GM19043 (cell line): ENCODE data around the gene CDK5.

Experiments used
- ATAC-seq: cut with Tn5 transposase; IDR thresholded peaks from one replicate; pipeline ENCODE4 v1.9.1; 2021; ENCODE audit warnings: low read depth; ENCODE audit not compliant: unreplicated experiment

CDK5 gene

GRCh38 chr7:151057506-151057988, at the start of gene CDK5:
TSS of gene CDK5 (minus strand) at chr7:151057897. CDS start at chr7:151057848, 49 bp downstream.
- peak; percentile 7 for ATAC-seq

- no peak for ATAC-seq
Measured at GRCh38 chr7:151104411-151105235, 46.9 kb upstream of the CDK5 start.

DNA sequence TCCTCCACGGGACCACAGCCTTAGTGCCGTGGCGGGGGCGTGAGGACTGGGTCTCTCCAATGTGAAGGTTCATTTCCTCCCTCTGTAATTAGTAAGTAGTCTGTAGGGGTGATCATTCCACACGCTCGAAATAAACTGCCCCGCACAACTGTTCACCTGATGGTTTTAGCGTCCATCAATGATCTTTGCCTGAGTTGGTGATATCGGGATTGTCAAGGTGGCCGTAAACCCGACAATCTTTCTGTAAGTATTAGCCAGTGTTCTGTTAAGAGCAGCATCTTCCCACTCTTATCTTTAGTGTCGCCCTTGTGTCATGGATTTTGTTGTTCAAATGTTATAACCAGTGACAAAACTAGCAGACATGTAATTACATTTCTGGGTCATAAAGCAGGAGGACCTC, 46.3 kb upstream of the CDK5 start:
- ATAC-seq = no peak

GRCh38 chr7:151102991-151103390, 45.3 kb upstream of the CDK5 start:
- no peak for ATAC-seq

GRCh38 chr7:151101621-151102396, 44.1 kb upstream of the CDK5 start:
- ATAC-seq = no peak

DNA sequence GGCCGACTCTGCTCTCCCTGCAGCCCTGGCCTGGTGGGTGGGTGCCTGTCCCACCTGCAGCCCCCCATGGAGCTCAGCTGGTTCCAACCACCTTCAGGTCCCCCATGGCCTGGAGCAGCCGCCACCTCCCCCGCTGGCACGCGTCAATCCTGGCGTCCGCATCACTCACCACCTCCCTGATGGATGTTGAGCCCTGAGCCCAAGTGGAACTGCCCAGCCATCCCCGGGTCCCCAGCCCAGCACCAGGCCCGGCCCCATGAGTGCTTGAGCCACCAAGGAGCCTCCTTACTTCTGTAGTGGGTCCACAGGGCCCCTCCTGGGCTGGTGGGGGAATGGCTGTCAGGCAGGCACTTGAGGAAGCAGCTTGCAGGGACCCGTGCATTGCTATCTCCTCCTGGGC, 43.2 kb upstream of the CDK5 start:
- no peak for ATAC-seq

DNA sequence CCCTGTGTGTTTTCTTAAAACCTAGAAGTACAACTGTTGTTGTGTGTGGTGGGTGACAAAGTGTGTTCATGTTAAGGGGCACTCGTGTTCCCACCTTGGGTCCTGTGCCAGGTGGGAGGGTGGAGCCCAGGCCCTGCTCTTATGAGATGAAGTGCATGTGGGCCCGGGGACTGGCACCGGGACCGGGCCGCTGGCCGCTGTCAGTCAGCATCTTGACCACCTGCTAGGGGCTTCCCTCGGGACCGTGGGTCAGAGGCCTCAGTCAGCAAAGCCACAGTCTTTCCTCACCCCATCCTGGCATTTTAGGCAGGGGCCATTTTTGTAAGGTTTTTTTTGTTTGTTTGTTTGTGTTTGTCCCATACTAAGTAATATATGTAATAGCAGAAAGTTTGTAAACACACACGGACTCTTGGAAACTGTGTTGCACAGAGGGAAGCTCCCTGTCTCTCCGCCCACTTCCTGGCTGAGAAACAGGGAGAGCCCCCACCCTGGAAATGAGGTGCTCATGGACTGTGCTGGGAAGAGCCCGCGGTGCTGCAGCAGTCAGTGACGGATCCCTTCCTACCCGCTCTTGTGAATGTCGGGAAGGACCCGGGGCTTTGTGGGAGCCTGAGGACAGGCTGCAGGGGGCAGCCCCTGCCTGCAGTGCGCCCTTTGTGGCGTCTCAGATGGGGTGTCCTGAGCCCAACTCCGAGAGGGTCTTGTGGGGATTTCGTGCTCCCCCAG, 42.0 kb upstream of the CDK5 start:
- no peak for ATAC-seq

- ATAC-seq = no peak
Measured at GRCh38 chr7:151095828-151096475, 38.3 kb upstream of the CDK5 start.

DNA sequence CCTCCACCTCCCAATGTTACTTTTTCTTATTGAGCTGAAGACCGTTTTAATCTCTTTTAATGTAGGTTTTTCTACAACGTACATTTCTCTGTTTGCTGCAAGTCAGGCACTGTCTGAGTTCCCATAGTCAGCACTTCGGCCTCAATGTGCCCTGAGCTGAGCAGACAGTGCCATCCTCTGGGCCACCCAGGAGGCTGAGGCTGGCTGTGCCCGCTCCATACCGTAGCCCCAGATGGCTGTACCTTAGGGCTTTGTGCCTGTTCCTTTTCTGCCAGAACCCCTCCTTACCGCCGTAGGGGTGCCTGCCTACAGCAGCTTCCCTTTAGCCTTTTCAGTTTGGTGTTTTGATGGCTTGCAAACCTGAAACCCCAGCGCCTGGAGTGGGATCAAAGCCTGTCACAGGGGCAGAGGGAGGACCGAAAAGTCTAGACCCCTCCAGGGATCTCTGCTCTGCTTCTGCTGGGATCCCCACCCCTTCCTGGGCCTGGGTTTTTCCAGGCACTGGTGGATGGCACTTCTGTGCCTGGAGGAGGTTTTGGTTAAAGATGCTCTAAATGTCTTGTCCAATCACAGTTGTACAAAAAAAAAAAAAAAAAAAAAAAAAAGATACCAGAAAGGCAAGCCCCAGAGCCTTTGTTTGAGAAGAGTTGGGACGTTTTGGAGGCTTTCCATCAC, 37.6 kb upstream of the CDK5 start:
- ATAC-seq = no peak

GRCh38 chr7:151094675-151095074, 37.0 kb upstream of the CDK5 start:
- ATAC-seq = no peak

GRCh38 chr7:151093748-151094147, 36.1 kb upstream of the CDK5 start:
- ATAC-seq = no peak

DNA sequence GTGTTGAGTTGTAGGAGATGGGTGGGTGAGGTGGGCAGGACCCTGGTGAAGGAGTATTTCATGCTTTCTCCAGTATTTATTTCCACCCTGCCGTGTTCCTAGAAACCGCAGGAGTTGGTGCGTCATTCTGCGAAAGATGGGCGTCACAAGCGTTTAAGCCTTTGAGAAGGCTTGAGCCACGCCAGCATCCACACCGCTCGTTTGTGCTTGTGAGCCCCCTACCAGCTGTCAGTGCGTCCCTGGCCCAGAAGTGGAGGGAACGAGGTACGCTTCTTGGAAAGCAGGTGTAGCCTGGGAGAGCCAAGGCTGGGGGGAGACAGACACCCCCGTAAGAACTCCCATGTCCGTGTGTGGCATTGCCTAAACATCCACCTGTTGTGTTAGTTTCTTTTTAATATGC, 34.3 kb upstream of the CDK5 start:
- ATAC-seq = no peak

- no peak for ATAC-seq
Measured at GRCh38 chr7:151091431-151091830, 33.7 kb upstream of the CDK5 start.

DNA sequence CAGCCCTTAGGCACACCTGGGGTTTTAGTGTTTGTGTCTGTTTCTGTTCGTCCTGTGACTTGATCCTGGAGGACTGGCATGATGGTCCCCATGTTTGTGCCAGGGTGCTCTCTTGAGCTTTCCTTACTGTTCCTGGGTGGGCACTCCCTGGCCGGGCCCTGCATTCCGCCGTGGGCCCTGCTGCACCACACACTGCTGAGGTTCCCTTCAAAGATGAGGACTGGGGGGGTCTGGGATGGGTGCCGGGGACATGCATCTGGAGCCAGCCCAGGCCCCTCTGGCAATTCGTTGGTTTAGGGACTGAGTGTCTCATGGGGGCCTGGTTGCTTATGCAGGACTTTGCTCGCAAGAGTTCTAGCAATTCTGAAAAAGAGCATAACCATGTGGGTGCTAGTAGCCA, 33.3 kb upstream of the CDK5 start:
- no peak for ATAC-seq

- ATAC-seq = no peak
Measured at GRCh38 chr7:151089893-151090730, 32.4 kb upstream of the CDK5 start.

- no peak for ATAC-seq
Measured at GRCh38 chr7:151088856-151089699, 31.4 kb upstream of the CDK5 start.

DNA sequence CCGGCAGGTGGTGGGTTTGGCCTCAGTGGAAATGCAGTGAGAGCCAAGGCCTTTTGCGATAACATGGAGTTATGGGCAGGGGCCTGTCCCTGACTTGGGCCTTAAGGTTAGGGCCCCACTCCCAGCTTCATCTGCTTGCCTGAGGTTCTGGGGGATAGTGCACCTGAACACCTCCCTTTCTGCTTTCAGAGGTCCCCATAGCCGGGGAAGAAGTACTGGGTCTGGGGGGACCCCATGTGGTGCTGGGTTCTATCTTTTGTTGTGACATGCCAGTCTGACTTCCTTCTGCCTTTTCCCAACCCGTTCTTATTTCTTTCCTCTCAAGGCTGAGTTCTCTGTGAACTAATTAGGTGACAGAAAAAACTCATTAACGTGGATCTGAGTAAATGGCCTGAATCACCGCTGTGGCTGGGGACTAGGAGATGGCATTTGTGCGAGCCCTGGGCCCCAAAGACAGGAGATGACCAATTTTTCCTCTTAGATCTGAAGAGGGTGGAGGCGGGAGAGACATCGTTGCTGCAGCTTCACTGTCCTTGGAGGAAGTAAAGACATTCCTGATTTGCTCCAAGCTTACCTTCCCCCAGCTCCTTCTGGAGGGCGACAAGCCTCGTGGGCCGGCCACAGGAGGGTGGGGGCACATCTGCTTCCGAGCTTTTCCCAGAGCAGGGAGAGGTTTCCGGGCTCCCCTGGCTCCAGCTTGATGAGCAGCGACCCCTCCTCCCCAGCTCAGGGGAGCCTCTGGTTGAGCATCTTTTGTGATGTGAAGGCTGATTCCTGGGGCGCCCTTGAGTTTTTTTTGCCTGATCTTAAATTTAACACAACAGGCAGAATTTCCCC, 30.5 kb upstream of the CDK5 start:
- no peak for ATAC-seq
